ENCODE measurements around the gene DMRT2.

The DMRT2 gene

DNA sequence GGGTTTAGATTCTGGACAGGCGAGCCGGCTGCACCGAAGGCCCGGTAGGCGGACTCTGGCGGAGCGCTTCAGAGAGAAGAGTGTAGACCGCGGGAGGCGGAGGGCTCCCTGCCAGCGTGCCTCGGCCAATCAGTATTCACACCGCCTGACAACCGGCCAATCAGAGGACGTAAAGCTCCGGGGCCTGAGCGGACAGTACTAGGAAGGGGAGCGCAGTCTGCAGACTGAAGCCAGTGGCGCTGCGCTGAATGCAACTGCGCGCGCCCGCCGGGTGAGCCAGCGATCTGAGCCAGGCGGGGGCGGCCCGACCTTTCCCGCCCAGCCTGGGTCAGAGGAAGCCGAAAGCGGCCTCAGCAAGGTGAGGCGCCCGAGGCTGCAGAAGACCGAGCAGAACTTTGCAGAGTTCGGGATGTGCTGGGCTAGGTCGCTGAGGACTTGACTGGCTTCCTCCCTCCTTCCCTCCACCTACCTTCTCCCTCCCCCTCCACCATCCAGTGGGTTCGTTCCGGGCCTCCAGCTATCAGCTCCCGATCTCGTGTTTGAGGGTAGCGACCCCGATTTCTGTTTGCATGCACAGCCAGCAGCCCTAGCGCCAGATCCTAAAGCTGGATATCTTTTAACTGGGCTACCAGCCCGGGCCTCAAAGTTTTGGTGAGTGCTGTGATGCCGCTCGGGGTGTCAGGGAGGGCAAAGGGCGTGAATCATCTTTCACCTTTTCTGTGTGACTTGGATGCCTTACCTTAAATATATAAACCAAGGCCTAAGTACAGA lies at the start of gene DMRT2:
DMRT2 (plus strand) TSS at position 233 of the 771 bp plus-strand sequence. CDS start 1,257 bp downstream, outside the sequence.
- no peak for DNase-seq (ENCODE audit: extremely low spot score, insufficient read length, low read depth)
- no peak for FAIRE-seq

DNA sequence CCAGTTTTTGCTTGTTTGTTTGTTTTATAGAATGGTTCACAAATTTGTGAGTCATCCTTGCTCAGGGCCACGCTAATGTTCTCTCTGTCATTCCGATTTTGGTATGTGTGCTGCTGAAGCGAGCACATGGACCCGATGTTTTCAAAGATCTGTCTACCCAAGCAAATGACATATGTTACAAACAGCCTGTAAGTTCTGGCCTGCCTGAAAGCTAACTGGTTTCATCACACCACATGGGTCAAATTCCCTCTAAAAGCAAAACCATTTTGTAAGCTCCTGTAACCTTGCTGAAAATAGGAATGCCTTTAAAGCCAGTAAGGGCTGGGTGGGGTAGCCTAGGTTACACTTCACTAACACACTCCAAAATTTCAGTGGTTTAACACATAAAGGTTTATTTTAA lies 48.3 kb upstream of the DMRT2 start:
- FAIRE-seq (no peak), DNase-seq (ENCODE audit: extremely low spot score, insufficient read length, low read depth) (no peak)

DNA sequence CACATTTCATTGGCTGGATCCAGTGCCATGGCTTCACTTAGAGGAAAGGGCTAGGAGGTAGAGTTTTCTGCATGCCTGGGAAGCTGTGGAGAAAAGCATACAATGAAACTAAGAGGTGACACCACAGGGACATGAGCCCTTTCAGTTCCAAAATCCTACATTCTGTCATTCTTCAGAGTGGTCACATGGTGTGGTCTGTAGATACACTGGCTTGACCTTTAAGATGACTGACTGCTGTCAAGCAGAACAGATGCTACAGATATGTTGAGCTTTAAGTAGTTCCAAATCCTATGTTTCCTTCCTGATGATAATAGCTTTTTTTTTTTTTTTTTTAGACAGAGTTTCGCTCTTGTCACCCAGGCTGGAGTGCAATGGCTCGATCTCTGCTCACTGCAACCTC lies 47.5 kb upstream of the DMRT2 start:
- FAIRE-seq, result no peak
- no peak for DNase-seq (ENCODE audit: extremely low spot score, insufficient read length, low read depth)

DNA sequence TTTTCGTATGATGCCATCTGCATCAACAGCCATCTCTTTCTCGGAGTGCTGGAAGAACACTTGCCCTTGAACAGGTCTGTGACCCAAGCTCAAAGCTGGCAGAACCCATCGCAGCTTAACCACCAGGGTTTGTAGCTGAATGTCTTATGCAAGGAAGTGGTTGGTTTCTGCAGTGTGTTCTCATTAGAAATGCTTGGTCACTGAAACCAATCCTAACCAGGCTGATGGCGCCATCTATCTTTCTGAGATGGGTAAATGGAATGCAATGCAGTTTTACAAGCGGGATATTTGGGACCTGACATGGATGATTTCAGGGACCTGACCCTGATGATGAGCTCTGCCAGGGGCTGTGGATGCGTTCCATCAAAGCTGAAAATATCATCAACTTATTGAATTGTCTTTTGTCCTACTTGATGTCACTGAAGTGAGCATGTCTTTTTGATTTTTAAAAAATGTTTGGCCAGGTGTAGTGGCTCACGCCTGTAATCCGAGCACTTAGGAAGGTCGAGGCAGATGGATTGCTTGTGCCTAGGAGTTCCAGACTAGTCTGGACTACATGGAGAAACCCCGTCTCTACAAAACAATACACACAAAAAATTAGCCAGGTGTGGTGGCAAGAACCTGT lies 45.0 kb upstream of the DMRT2 start:
- DNase-seq (ENCODE audit: extremely low spot score, insufficient read length, low read depth) (no peak), FAIRE-seq (peak; percentile 80)

DNA sequence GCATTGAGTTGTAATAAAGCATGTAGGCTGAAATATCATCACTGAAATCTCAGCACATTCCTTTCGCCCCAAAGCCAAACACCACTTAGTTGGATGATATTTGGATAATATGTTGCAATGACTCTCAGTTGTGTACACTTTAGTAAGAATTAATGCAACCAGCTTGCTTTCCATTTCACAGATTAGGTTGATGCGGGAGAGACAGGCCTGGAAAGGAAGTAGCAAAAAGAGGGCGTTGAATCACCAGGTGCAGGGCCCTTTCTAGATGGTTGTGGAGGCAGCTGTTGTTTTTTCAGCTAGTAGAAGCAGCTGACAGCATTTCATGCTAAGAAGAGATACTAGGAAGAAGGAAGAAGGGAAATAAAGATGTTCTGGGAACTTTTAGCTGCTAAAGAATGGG lies 42.8 kb upstream of the DMRT2 start:
- no peak for FAIRE-seq
- DNase-seq (ENCODE audit: extremely low spot score, insufficient read length, low read depth), result no peak

DNA sequence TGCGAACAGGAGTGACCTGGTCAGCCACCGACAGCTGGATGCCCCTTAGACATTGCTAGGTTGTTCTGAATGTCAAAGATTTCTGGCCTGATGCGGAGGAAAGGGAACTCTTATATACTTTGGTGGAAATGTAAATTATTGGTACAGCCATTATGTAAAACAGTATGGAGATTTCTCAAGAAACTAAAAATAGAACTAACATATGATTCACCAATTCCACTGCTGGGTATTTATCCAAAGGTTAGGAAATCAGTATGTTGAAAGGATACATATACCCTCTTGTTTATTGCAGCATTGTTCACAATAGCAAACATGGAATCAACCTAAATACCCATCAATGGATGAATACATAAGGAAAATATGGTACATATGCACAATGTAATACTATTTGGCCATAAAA lies 41.9 kb upstream of the DMRT2 start:
- no peak for DNase-seq (ENCODE audit: extremely low spot score, insufficient read length, low read depth)
- no peak for FAIRE-seq

DNA sequence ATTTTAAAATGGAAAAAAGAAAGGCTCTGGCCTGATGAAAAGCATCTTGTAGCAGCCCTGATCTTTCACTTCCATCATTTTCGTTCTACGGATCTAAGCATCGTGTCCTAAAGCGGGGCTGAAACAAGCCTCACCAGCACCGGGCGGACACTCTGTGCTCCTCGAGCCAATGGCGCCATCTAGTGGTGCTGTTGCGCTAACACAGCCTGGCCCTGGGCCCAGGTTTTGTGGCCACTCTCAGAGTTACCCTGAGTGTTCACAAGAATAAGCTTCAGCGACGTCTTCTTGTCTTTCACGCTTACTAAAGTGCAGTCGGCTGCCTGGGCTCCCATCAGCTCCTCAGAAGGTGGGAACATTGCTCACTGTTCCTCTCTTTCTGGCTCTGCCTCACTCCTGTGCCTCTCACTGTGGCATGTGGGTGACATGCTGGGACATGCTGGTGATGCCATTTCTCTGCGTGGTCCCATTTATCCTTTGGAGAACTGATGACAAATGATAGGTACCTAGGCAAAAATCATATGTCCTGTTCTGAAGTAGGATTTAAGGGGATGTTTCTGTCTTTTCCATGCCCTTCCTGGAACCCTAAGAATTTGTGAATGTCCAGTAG lies 41.0 kb upstream of the DMRT2 start:
- DNase-seq (ENCODE audit: extremely low spot score, insufficient read length, low read depth), result peak; percentile 48
- FAIRE-seq, result peak; percentile 85

DNA sequence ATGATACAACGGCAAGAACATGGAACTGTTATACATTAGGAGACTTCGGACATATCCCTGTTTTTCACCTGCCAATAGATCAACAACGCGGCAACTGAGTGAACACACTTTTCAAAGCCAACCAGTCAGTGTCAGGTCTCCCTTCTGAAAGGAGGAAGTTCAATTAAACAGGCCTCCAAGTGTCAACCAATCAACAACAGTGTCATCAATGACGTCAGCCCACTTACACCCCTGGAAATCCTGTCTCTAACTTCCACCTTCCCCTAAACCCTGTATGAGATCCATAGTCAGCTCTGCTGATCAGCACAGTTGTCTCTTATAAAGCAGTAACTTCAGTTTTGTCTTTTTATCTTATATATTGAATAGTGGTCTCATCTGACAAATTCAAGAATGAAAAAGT lies 37.1 kb upstream of the DMRT2 start:
- DNase-seq (ENCODE audit: extremely low spot score, insufficient read length, low read depth), result no peak
- no peak for FAIRE-seq

DNA sequence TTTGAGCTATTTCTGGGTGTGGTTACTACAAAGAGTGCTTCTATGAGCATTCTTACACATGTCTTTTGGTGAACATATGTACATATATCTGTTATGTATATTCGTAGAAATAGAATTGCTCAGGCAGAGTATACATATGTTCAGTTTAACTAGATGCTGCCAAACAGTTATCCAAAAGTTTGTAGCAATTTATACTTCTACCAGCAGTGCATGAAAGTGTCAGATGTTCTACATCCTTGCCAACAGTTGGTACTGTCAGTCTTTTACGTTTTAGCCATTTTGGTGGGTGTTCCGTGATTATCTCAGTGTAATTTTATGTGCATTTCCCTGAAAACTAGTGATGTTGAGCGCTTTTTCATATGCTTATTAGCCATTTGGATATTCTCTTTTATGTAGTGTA lies 35.9 kb upstream of the DMRT2 start:
- no peak for DNase-seq (ENCODE audit: extremely low spot score, insufficient read length, low read depth)
- FAIRE-seq, result no peak

DNA sequence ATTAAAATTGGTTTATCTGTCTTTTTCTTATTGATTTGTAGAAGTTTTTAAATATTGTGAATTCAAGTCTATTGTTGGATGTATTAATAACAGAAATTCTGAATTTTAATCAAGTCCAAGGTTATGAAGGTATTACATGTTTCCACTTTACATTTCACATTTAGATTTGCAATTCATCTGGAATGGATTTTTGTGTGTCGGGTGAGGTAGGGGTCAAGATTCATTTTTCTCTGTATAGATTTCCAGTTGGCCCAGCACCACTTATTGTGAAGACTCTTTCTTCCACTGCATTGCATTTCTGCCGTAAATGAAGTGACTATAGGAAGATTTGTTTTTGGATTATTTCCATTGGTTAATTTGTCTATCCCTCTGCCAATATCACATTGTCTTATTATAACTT lies 35.5 kb upstream of the DMRT2 start:
- no peak for DNase-seq (ENCODE audit: extremely low spot score, insufficient read length, low read depth)
- FAIRE-seq, result no peak

DNA sequence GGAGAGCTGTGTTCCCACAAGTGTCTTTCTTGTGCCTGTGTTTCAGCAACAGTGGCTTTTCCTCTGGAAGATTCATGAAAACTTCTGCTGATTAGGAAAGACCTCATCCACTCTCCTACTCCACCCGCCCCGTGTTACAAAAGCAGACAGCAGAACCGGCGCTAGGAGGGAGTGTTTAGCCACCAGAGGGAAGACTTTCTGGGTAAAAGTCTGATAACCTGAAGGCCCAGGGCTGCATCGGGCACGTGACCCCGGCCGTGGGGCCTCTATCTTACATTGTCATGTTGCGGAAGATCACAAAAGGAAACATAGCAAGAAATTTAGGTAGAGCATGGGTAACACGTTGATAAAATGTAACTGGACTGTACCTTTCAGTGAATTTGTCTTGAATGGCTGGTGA lies 32.0 kb upstream of the DMRT2 start:
- DNase-seq (ENCODE audit: extremely low spot score, insufficient read length, low read depth), result no peak
- FAIRE-seq, result no peak

DNA sequence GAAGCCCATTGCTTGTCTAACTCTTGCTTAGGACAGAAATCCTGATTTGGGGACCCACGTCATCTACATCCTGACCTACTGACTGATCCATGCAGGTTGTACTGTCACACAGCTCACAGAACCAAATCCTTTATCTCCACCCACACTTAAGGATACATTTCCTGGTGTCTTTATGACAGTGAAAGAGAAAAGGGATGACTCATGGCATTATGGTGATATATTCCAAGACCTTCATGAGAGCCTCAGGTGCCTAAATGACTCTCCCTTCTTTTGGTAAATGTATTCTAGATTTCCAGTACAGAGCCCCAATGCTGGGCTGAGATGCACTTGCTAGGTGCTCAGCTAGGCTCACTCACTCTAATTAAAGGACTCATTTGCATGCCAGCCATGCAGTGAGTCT lies 26.0 kb upstream of the DMRT2 start:
- DNase-seq (ENCODE audit: extremely low spot score, insufficient read length, low read depth) (no peak), FAIRE-seq (no peak)

DNA sequence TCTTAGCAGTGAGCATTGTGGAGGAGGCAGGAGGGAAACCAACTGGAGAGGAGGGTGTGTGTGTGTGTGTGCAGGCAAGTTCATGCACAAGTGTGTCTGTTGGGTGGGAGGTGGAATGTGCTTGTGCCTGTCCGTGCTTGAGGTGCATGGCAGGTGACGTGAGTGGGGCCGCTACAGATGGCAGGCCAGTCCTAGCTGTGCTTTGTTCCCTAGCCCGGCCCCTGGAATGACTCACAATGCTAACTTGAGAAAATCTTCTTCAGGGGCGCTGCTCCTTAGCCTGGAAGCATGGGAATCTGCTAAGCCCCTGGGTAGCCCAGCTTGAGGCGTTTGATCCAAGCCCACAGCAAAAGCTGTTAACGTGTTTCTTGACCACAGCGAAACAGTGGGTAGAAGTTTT lies 25.0 kb upstream of the DMRT2 start:
- DNase-seq (ENCODE audit: extremely low spot score, insufficient read length, low read depth), result no peak
- FAIRE-seq, result no peak

DNA sequence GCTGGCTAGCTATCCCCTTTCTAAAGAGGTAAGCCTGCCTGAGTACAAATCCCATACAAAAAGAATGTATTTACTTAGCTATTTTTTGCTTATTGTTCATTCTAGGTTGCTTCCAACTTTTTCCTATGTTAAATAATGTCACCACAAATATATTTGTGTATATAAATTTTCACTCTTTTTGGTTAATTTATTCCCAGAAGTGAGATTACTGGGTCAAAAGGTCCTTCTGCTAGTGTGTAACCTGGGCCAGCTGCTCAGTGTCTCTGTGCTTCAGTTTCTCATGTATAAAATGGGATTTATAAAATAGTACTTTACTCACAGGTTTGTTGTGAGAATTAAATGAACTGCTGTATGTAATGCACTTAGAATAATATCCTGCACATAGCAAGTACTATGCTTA lies 23.9 kb upstream of the DMRT2 start:
- DNase-seq (ENCODE audit: extremely low spot score, insufficient read length, low read depth) (no peak), FAIRE-seq (no peak)

DNA sequence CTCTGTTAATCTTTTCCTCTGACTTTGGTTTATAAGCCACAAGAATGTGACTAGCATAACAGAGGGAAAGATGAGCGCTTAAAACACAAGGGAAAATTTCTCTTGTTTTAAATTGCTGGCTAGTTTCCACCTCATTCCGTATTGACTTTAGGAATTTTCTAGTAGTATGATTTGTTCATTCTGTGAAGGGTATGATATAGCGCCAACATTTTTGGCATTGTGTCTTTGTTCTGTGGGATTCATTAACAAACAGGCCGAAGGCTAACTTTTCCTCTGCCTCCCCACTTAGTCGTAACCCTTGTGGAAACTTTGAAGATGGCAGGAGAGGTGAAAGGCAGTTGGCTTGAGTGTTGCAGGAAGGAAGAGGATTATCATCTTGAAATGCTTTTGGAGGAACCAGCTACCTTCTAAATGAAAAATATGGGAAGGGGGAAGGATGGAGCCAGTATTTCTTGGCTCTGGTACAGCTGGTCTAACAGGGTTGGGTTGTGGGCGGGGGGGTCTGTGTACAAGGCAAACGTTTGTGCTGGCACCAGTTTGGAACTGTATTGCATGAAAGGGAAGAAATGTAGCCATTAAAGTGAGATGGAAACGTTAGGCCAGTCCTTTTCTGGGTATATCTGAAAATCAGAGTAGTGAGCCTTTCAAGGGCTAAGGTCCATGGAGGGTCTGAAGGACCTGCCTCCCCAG lies 21.5 kb upstream of the DMRT2 start:
- FAIRE-seq, result no peak

DNA sequence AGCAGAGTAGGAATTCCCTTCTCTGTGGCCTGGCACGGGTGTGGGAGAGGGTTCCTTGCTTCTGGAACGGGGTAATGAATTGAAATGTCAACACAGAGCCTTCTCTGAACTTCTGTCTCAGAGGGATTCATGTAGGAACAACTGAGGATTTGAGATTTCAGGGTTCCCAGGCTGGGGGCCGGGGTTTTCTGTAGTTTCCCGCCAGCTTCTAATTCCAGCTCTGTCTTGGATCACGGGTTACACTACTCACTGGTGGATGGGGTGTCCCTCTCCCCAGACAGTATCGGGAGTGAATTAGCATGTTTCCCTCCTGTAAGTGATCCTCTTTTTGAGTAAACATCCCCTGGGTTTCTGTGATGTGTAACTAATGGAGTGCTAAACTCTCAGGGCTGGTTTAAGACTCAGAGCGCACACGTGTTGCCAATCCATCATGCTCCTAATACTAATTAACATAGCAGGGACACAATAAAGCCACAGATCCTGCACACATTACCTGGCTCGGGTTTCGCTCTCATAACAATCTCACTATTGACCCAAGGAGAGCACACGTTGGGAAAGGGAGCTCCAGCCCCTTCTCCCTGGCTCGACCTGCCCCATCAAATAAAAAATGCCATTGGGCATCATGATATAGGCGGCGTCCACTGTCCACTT lies 18.1 kb upstream of the DMRT2 start:
- no peak for FAIRE-seq
- no peak for DNase-seq (ENCODE audit: extremely low spot score, insufficient read length, low read depth)

More for the DNA sequence above, 21.5 kb upstream of the DMRT2 start:
- no peak for DNase-seq (ENCODE audit: extremely low spot score, insufficient read length, low read depth)

DNA sequence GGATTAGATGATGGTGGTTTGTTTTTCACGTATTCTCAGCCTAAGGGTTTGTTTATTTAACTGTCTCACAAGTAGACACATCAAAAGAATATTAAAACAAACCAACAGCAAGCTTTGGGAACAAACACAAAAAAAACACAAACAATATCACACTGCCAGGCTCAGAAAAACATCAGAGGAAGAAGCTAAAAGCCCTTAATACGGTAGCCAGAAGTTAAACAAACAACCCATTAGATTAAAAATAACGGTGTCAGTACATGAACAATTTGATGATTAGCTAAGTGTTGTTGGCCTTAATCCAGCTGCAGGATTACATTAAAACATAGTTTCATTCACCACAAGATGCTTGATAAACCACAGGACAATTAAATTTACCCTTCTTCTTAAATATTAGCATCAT lies 15.9 kb upstream of the DMRT2 start:
- DNase-seq (ENCODE audit: extremely low spot score, insufficient read length, low read depth) (no peak), FAIRE-seq (no peak)

DNA sequence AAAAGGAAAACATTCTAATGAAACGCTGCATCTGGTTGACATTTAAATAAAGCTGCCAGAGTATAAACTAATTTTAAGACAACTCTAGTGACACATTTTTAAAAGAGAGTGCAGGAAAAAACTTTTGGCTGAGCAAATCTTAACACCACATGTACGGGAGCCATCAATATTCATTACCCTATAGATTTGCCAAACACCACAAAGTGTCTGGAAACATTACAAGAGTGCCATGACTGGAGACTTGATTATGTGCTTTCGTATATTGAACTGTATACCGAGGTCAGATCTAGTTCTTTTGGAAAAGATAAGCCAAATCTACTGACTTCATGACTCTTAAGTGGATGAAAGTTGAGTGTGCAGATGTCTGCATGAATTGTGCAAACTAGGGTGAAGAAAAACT lies 10.6 kb upstream of the DMRT2 start:
- no peak for FAIRE-seq
- no peak for DNase-seq (ENCODE audit: extremely low spot score, insufficient read length, low read depth)

DNA sequence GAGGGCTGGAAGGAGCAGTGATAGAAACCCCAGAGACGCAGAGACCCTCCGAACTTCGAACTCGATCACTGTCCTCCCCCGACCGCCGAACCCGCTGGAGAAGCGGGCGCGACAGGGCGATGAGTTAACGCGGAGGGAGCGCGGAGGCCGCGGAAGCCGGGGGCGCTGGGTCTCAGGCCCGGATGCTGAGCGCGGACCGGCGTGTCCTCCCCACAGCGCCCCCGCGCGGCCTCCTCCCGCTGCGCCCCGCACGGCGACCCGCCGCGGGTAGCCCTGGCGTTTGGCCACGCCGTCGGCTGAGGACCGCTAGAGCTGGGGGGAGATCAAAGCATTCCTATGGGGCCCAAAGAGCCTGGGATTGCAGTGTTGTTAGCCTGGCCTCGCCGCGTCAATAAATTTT lies 7.7 kb upstream of the DMRT2 start:
- FAIRE-seq (no peak), DNase-seq (ENCODE audit: extremely low spot score, insufficient read length, low read depth) (no peak)

DNA sequence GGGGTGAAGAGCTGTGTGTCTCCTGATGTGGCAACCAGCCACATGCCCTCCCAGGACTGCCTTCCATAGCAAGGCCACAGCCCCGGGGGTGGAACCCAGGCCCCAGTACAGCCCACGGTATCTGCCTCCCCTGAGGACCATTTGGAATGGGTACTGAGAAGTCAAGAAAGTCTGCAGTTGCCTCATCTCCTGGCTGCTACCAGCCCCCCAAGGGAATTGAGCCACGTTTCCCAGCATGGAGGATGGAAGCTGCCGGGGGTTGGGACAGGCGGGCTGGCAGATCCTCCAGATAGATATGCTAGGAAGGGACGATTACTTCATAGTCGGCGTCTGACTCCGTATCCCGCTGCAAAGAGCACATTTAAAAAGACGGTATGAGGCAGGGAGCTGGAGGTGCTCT lies 5.5 kb upstream of the DMRT2 start:
- DNase-seq (ENCODE audit: extremely low spot score, insufficient read length, low read depth) (no peak), FAIRE-seq (no peak)
